ENCODE results near the gene MEGF6.

- TF ChIP-seq CTCF (IDR thresholded peaks at IDR 0.05) (no peak), ZFX (IDR thresholded peaks at IDR 0.05; ENCODE audit: borderline replicate concordance) (no peak)
These were observed 14.0 kb upstream of the MEGF6 start for GRCh38 chr1:3625151-3625907.
